Loucy (cell line): Measurements from ENCODE around the gene BCAS1.

ENCODE experiments used
- CTCF ChIP-seq: fragments of 200-600 bp; sonication (generic); conservative IDR thresholded peaks from 2 replicates; pipeline ENCODE4 v1.5.1; 2014; ENCODE audit warnings: mild to moderate bottlenecking, antibody characterized with exemption, low read length
- EZH2phosphoT487 ChIP-seq: fragments of 200-600 bp; IDR thresholded peaks from 2 replicates; pipeline ENCODE4 v1.6.1; 2018; ENCODE audit warnings: antibody characterized with exemption, mild to moderate bottlenecking, moderate library complexity, borderline replicate concordance

DNA sequence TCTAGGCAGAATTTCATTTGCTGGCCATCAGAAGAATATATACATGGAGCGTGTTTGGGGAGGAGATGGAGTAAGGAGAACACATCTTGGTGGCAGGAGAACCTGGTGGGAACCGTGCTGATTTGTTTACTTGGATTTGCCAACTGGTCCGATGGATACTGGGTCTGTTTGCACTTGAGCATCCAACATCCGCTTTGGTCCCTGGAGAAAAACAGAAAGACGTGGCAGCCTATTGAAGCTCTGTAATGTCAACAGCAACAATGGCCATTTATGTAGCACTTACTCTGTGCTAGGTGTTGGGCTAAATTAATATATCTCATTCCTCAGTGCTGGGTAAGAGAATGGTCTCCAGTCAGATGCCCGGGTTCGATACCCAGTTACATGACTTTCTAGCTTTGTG lies 125.6 kb downstream of the BCAS1 start:
- TF ChIP-seq EZH2phosphoT487 (no peak), CTCF (no peak)
